HL-60/S4 (cell line): ENCODE measurements around the gene VPS54.
"Not testable (repeated sequence)": the region's sequence is repeated elsewhere in the genome, so short reads cannot be mapped to it uniquely, and the experiment has no call there.

Experiments
- in situ Hi-C: fragments of 300-500 bp; cut with MboI; formaldehyde crosslinking; loops from 2 replicates; pipeline ENCODE4 v1.14.3; 2022; ENCODE audit warnings: low sequenced_read_pairs

Gene VPS54

DNA sequence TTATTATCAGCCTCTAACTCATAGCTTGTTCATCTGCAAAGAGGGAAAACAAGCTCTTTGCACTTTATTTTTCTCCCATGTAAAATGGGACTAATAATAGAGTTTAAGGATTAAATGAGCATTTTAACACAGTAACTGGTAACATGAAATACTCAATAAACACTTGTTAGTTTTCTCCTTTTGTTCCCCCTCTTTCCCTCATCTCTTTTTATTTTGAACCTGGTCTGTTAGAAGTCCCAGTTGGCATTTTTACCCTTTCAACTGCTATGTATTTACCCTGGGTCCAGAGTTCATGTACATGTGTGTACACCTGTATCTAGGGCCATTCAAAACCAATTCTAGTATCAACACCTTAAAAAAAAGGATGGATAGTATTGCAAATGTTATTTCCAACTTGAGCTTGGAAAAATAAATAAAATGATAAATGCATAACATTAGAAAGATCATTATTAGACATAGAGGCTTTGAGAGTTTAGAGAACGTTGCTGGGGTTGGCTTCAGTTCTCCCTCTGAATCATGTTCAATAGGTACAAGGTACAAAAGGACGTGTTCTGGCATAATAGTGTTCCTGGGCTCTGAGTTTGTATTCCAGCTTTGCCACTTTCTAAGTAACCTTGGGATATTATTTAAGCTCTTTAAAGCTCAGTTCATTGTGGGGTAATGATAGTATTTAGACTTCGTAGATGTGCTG, 5.2 kb upstream of the VPS54 start:
- in situ Hi-C loops, result no loop called here

DNA sequence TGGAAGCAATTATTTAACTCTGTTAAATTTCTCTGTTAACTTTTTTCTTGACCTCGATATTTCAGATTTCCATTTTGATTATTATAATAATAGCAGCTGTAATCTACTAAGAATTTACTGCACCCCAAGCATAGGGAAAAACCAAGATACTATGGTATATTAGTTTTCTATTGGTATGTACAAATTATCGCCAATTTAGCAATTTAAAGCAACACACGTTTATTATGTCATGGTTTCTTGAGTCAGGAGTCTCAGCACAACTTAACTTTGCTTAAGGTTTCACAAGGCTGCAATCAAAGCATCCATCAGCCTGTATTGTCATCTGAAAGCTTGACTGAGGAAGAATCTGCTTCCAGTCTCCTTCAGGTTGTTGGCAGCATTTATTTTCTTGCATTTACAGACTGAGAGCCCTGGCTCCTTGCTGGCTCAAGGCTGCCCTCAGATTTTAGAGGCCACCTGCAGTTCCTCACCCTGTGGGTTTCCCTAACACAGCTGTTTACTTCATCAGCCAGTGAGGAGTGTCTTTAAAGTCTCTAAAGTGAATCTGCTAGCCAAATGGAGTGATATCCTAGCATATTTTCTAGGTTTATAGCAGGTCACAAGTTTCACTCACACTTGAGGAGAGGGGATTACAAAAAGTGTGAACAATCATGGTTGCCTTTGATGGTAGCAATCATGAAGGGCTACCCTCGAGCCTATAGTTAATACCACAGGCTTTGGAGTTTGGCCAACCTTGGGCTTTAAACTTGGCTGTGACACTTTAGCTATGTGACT, 4.4 kb upstream of the VPS54 start:
- in situ Hi-C loops, result no loop called here

DNA sequence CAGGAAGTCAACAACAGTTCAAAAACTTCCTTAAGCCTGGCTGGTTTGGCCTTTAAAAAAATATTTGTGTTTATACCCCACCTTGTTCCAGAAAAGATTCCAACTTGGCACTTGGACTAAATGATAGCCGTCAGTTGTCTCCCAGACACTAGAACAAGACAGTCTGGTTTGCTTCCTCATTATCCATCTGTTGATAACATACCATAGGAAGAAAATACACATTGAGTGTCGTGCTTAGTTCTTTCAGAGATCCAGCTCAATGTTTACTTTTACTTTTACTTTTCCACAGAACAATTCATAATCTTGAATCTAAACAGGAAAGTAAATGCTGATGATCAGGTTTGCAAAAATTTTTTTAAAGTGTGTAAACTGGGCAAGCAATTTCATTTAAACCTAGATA, 2.4 kb upstream of the VPS54 start:
- in situ Hi-C loops, result no loop called here

DNA sequence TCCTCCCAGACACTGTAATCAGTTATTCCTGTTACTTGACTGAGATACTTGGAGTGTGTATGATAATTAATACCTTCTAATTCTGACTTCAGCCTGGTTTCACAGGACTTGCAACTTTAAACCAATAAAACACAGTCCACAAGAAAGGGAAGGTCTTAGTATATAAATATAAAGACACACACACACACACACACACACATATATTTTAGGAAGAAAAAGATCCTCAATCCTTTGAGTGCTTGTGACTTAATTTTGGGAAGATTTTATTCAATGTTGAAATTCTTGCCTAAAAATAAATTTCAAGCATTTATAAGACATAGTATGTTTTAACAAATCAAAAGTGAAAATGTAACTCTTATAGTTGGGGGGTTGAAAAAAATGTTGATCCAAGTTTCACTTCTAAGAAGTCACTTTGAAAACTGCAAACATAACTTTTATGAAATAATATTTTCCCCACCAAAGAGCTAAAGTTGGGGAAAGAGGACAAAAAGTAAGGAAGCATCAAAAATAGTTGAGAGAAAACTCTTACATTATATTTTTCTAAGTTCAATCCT, 824 bp upstream of the VPS54 start:
- in situ Hi-C loops, result no loop called here

GRCh38 chr2:64018701-64019082, 536 bp downstream of the VPS54 start:
- in situ Hi-C loops, result no loop called here

GRCh38 chr2:64017811-64018700, 1.2 kb downstream of the VPS54 start:
- in situ Hi-C loops, result no loop called here

DNA sequence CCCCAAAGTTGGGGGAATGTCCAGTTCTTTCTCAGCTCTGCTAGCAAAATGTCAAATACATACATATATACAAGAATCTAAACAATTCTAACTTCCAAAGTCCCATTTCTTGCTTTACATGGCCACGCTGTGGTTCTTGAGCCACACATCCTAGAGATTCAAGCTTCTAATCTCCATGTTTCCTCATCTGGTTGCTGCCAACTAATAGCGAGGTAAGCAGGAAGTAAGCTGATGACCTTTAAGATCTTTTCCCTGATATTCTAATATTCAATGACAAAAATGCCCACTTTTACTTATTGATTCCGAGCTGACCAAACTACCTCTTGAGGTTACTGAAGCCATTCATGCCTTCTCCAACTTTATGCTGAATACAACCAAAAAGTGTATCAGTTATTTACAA, 3.3 kb downstream of the VPS54 start:
- in situ Hi-C loops, result no loop called here

DNA sequence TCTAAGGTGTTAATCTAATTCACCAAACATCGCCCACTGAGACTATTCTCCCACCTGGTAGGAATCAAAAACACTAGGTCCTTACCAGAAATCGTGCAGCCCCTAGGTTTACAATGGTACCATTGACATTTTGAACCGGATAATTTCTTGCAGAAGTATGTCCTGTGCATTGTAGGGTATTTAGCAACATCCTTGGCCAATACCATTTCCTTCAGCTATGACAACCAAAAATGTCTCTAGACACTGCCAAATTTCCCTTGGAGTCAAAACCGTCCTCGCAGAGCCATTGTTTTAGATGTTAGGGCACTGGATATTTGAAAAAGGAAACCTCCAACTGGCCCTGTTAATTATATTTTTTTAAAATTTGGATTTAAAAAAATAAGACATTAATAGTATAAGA, 3.8 kb downstream of the VPS54 start:
- in situ Hi-C loops, result no loop called here

- in situ Hi-C loops, result no loop called here
These were observed 4.6 kb downstream of the VPS54 start for GRCh38 chr2:64014628-64015027.

DNA sequence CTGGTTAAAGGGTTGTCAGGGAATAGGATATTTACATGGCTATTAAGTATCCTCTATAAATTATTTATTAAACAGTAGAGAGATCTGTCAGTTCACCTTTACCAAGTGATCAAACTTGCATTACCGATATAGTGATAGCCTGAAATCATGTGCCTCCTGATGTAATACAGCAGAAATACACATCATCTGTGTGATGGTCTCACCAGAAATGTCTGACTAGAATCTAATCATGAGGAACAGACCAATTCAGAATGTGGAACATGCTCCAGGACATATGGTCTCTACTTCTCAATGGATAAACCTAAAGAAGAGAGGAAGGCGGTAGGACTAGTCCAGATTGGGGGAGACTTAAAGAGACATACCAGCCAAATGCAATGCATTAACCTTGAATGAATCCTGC, 6.2 kb downstream of the VPS54 start:
- in situ Hi-C loops, result no loop called here

DNA sequence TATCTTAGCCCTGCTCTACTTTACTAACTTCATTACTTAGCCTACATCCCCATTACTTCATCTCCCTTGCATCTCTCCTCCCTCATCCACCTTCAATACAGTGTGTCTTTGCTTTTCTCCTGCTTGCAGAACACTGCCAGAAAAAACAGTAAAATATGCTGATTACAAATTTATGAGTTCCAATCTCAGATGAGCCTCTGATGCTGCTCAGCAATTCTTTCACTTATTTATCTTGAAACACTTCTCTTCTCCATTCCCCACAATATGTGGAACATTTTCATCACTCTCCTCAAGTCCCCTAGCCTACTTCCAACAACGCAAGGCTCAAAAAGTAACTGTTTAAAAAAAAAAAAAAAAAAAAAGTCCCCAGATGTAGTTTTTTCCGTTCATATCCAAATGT, 7.1 kb downstream of the VPS54 start:
- in situ Hi-C loops, result no loop called here

- in situ Hi-C loops, result no loop called here
These were observed 10.7 kb downstream of the VPS54 start for GRCh38 chr2:64008434-64009009.

- in situ Hi-C loops, result no loop called here
These were observed 11.3 kb downstream of the VPS54 start for GRCh38 chr2:64007924-64008323.

DNA sequence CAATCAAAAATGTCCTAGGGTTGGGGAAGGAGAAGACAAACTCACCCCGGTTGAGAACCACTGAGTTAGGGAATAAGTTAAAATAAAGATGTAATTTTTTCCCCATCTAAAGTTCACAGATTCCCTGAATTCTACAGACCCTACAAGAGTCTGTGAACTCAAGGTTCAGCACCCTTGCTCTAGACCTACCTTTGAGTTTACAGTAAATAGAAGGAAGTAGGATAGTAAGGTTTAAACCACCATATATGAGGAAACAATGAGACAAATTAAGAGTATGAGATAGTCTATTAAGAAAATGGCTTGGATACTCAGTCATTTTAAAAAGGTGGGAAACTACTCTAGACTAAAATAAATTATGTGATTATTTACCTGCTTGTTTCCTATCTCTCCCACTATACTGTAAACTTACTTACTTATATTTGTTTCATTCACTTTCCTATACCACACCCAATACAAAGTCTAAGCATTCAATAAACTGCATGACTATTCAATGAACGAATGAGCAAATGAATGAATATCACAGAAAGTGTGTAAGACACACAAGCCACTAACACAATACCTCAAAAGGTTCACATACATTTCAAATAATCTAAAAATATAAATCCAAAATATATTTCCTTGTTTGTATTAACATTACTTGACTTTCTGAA, 13.4 kb downstream of the VPS54 start:
- in situ Hi-C loops, result no loop called here

GRCh38 chr2:64003239-64003638, 16.0 kb downstream of the VPS54 start:
- in situ Hi-C loops, result no loop called here

DNA sequence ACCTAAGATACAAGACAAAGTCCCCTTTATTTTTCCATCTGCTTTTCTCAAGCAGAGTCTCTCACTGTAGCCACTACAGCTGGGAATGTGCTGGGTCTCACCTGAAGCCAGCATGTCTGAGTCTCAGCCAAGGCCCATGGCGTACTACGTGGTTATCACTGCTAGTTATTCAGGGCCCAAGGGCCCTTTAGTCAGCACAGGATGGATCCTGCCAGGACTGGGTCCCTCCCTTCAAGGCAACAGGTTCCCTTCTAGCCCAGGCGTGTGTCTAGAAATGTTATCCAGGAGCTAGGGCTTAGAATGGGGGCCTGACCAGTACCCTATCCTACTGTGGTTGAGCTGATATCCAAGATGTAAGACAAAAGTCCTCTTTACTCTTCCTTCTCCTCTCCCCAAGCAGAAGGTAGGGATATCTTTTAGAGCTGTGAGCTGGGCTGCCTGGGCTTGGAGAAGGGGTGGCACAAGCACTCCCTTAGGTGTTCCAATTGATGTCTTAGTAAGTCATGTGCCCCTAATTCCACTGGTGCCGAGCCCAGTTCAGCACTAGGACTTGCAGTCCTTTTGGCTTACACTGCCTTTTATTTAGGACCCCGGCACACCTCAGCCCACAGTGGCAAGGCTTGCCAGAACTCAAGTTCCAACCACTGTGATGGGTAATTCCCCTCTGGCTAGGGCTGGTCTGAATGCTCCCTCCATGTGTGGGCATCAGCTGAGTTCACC, 17.7 kb downstream of the VPS54 start:
- in situ Hi-C loops, result no loop called here

GRCh38 chr2:64000630-64001381, 18.4 kb downstream of the VPS54 start:
- in situ Hi-C loops, result no loop called here

GRCh38 chr2:63999049-63999448, 20.2 kb downstream of the VPS54 start:
- in situ Hi-C loops, result no loop called here

- in situ Hi-C loops, result not testable (repeated sequence)
These were observed 22.5 kb downstream of the VPS54 start for GRCh38 chr2:63996582-63997198.
